B cell (primary cell): ENCODE measurements around the gene PLEKHA7. TPM values are rescaled to one million over a fixed set of nuclear protein-coding genes. Genes with fewer than 3 reads are reported as not detected.

Experiments
- ATAC-seq: fragments of 200-7000 bp; cut with Tn5 transposase; one replicate; pipeline ENCODE4 v1.10.0; 2021; ENCODE audit warnings: low read depth, mild to moderate bottlenecking, moderate number of reproducible peaks, moderate library complexity
- CTCF ChIA-PET: fragments of 350-600 bp; sonication (Branson Sonifier 250); formaldehyde crosslinking; loops from one replicate; lab custom pipeline; 2021; ENCODE audit warnings: antibody characterized with exemption, inconsistent platforms; lab: Charles Lee
- POLR2A ChIA-PET: fragments of 350-600 bp; sonication (Branson Sonifier 250); formaldehyde crosslinking; loops from one replicate; lab custom pipeline; 2021; ENCODE audit warnings: antibody characterized with exemption; lab: Charles Lee
- DNase-seq: peaks from one replicate; pipeline ENCODE4 v3.0.0; 2013
- H2AFZ ChIP-seq: 2 replicates; pipeline ENCODE4 v1.6.1; 2012; ENCODE audit warnings: mild to moderate bottlenecking, low read depth, low read length; ENCODE audit not compliant: insufficient read depth, poor library complexity, severe bottlenecking
- H3K27ac ChIP-seq, 2 donors: 1 replicate in 1 of 2; 2 replicates in 1 of 2; pipeline ENCODE4 v1.5.1; 2012 to 2013; ENCODE audit warnings: low read length in 2 of 2, mild to moderate bottlenecking in 2 of 2, moderate library complexity in 1 of 2
- H3K27me3 ChIP-seq, 4 experiments: fragments of 200-600 bp in 1 of 4; sonication (generic) in 1 of 4; replicated peaks in 1 of 4; 1 replicate in 2 of 4; 2 replicates in 2 of 4; pipeline versions ENCODE4 v1.6.1 to v1.7.0; 2013 to 2016; ENCODE audit warnings: low read length in 3 of 4, mild to moderate bottlenecking in 2 of 4, mixed read lengths in 1 of 4, moderate library complexity in 1 of 4; ENCODE audit not compliant: insufficient read depth in 4 of 4, control insufficient read depth in 3 of 4; ENCODE audit errors: control extremely low read depth in 1 of 4
- H3K36me3 ChIP-seq, 2 experiments: replicated peaks in 1 of 2; 1 replicate in 1 of 2; 2 replicates in 1 of 2; pipeline versions ENCODE4 v1.6.1 to v1.7.1; 2013; ENCODE audit warnings: low read length in 1 of 2; ENCODE audit not compliant: insufficient read depth in 2 of 2, control insufficient read depth in 1 of 2; ENCODE audit errors: control extremely low read depth in 1 of 2, extremely low read depth in 1 of 2
- H3K4me1 ChIP-seq, 2 donors: fragments of 200-600 bp in 1 of 2; sonication (generic) in 1 of 2; 1 replicate in 1 of 2; 2 replicates in 1 of 2; pipeline versions ENCODE4 v1.5.1 to v1.6.1; 2013 to 2017; ENCODE audit warnings: low read length in 2 of 2; ENCODE audit not compliant: control insufficient read depth in 2 of 2, insufficient read depth in 2 of 2
- H3K4me2 ChIP-seq: replicated peaks from 2 replicates; pipeline ENCODE3; 2012; ENCODE audit warnings: mild to moderate bottlenecking, low read depth, low read length; ENCODE audit not compliant: poor library complexity, severe bottlenecking
- H3K4me3 ChIP-seq, 5 experiments: fragments of 200-600 bp in 1 of 5; sonication (generic) in 1 of 5; 1 replicate in 3 of 5; 2 replicates in 2 of 5; pipeline versions ENCODE4 v1.5.1 to v1.7.0; 2011 to 2016; ENCODE audit warnings: low read length in 4 of 5, mild to moderate bottlenecking in 4 of 5, low read depth in 2 of 5, control low read depth in 1 of 5, moderate library complexity in 1 of 5; ENCODE audit not compliant: insufficient read depth in 1 of 5; ENCODE audit errors: control extremely low read depth in 1 of 5, extremely low read depth in 1 of 5
- H3K79me2 ChIP-seq: fragments of 200-600 bp; sonication (generic); one replicate; pipeline ENCODE4 v1.6.0; 2016; ENCODE audit warnings: low read length; ENCODE audit not compliant: control insufficient read depth, insufficient read depth
- H3K9ac ChIP-seq: fragments of 200-600 bp; sonication (generic); 2 replicates; pipeline ENCODE4 v1.6.1; 2017; ENCODE audit warnings: mild to moderate bottlenecking, low read length, moderate library complexity
- H3K9me3 ChIP-seq, 3 donors: one replicate each; pipeline versions ENCODE4 v1.6.1 to v1.7.1; 2013; ENCODE audit warnings: low read length in 2 of 3; ENCODE audit not compliant: control insufficient read depth in 2 of 3, insufficient read depth in 1 of 3; ENCODE audit errors: control extremely low read depth in 1 of 3
- H4K20me1 ChIP-seq: 2 replicates; pipeline ENCODE4 v1.6.0; 2012; ENCODE audit warnings: mild to moderate bottlenecking, low read length; ENCODE audit not compliant: insufficient read depth, control insufficient read depth, poor library complexity, severe bottlenecking
- H3K27ac Mint-ChIP-seq: one replicate; pipeline ENCODE4 v1.8.0; 2021; ENCODE audit warnings: mixed read lengths
- H3K27me3 Mint-ChIP-seq: one replicate; pipeline ENCODE4 v1.8.0; 2021; ENCODE audit warnings: mixed read lengths
- H3K4me1 Mint-ChIP-seq: one replicate; pipeline ENCODE4 v1.8.0; 2021; ENCODE audit warnings: mixed read lengths
- H3K4me3 Mint-ChIP-seq: one replicate; pipeline ENCODE4 v1.8.0; 2021; ENCODE audit warnings: mixed read lengths
- H3K9me3 Mint-ChIP-seq: one replicate; pipeline ENCODE4 v1.8.0; 2022; ENCODE audit warnings: mixed read lengths; ENCODE audit not compliant: insufficient read depth
- CTCF ChIP-seq: fragments of 200-600 bp; IDR thresholded peaks from one replicate; pipeline ENCODE4 v1.8.0; 2022; ENCODE audit warnings: antibody characterized with exemption, mild to moderate bottlenecking
- EZH2 ChIP-seq: IDR thresholded peaks from 2 replicates; pipeline ENCODE4 v1.6.1; 2012; ENCODE audit warnings: borderline replicate concordance, low read depth, mild to moderate bottlenecking, moderate library complexity, low read length; ENCODE audit not compliant: insufficient read depth, poor library complexity, severe bottlenecking
- WGBS: methylation state at CpG from one replicate; pipeline ENCODE4 v1.1.5; 2013; ENCODE audit warnings: missing lambda C conversion rate; ENCODE audit not compliant: insufficient coverage; 5-methylcytosine and 5-hydroxymethylcytosine counted together
- intact Hi-C: fragments of 100-400 bp; cut with micrococcal nuclease; formaldehyde crosslinking; loops from one replicate; pipeline ENCODE4 v1.10.0; 2022
- polyA plus RNA-seq: library from polyadenylated mRNA; depleted of rRNA; stranded (reverse); fragments of >200 nt; gene quantifications from 2 replicates; pipeline ENCODE4 v1.2.3, GENCODE V29; 2012
- total RNA-seq, 2 donors: library from RNA; stranded (reverse); fragments of 120-200 nt in 1 of 2; gene quantifications; 1 replicate in 1 of 2; 2 replicates in 1 of 2; pipeline versions ENCODE4 v1.2.3 to v1.2.4, GENCODE V29; 2013 to 2022

PLEKHA7 gene
- total and polyA plus RNA-seq, 2 donors (not counting 1 experiment from before 2014, with no cell fraction given) = 1.7 to 8.2 TPM

GRCh38 chr11:16763746-16764145 lies 250.5 kb downstream of the PLEKHA7 start:
- intact Hi-C loops = no loop called here
- no peak overlapping the region for H3K9ac ChIP-seq
- no peak overlapping the region for H3K27ac Mint-ChIP-seq
- ATAC-seq = no peak
- peaks cover 4% of the 10 kb centered on the region for H3K9me3 Mint-ChIP-seq
- no peak for TF ChIP-seq CTCF
- TF ChIP-seq EZH2 = no peak
- POLR2A ChIA-PET = no interaction called here
- no peak overlapping the region for H3K4me2 ChIP-seq
- H3K4me3 ChIP-seq = no peak overlapping the region
- H4K20me1 ChIP-seq = no peaks in the 10 kb centered on the region
- peaks cover 0 to under 1% of the 10 kb centered on the region in 2 experiments for H3K36me3 ChIP-seq
- H3K4me1 Mint-ChIP-seq = peaks cover 9% of the 10 kb centered on the region
- no peak overlapping the region for H3K27ac ChIP-seq
- no peak overlapping the region for H3K4me3 Mint-ChIP-seq
- H3K9me3 ChIP-seq = peaks cover 0 to 1% (median 0%) of the 10 kb centered on the region in 3 donors
- H3K4me1 ChIP-seq = no peaks in the 10 kb centered on the region
- H3K27me3 Mint-ChIP-seq = peaks cover 7% of the 10 kb centered on the region
- no peaks in the 10 kb centered on the region for H3K27me3 ChIP-seq
- H2AFZ ChIP-seq = no peak overlapping the region
- no peaks in the 10 kb centered on the region for H3K79me2 ChIP-seq
- CTCF ChIA-PET = no interaction called here
- no CpG with 5 or more reads among the region's 1 CpG for WGBS
- no peak for DNase-seq

- Histone ChIP-seq H3K4me2 (no peak overlapping the region), H3K9me3 (peaks cover 0 to 4% (median 0%) of the 10 kb centered on the region in 3 donors), H3K79me2 (no peaks in the 10 kb centered on the region), H3K9ac (no peak overlapping the region), H3K27me3 (no peaks in the 10 kb centered on the region), H2AFZ (no peak overlapping the region), H3K27ac (peak overlapping the region in 1 of 2 donors; percentile 3), H4K20me1 (no peaks in the 10 kb centered on the region), H3K4me1 (no peaks in the 10 kb centered on the region), H3K36me3 (peaks cover 15 to 28% of the 10 kb centered on the region in 2 experiments), H3K4me3 (no peak overlapping the region)
- whole genome bisulfite sequencing = 38% methylated on average over 5 of the region's 8 CpGs
- no peak for TF ChIP-seq EZH2
- TF ChIP-seq CTCF = no peak
- H3K4me3 Mint-ChIP-seq = no peak overlapping the region
- peak overlapping the region; percentile 33 for H3K27ac Mint-ChIP-seq
- CTCF ChIA-PET = no interaction called here
- no peaks in the 10 kb centered on the region for H3K27me3 Mint-ChIP-seq
- ATAC-seq = no peak
- no peak for DNase-seq
- peaks cover 9% of the 10 kb centered on the region for H3K4me1 Mint-ChIP-seq
- intact Hi-C loops = no loop called here
- POLR2A ChIA-PET = no interaction called here
- H3K9me3 Mint-ChIP-seq = peaks cover 6% of the 10 kb centered on the region
Measured at GRCh38 chr11:16759857-16760508, 254.2 kb downstream of the PLEKHA7 start.
